Prostate gland (tissue), 2 donors: Measurements from ENCODE around the gene TMEM178B. TPM values are rescaled to one million over a fixed set of nuclear protein-coding genes. Genes with fewer than 3 reads are reported as not detected.

Experiments
- DNase-seq: peaks from one replicate; pipeline ENCODE4 v3.0.0-alpha.2; 2019; ENCODE audit warnings: low spot score
- H3K27ac ChIP-seq, 2 donors: fragments of 200-600 bp; sonication (generic); 2 replicates each; pipeline ENCODE4 v1.5.1; 2017 to 2019
- H3K27me3 ChIP-seq: fragments of 200-600 bp; sonication (generic); replicated peaks from 2 replicates; pipeline ENCODE4 v1.5.1; 2019; ENCODE audit not compliant: insufficient read depth
- H3K36me3 ChIP-seq, 2 donors: fragments of 200-600 bp; sonication (generic); 1 replicate in 1 of 2; 2 replicates in 1 of 2; pipeline versions ENCODE4 v1.5.1 to v1.8.1; 2017 to 2019
- H3K4me1 ChIP-seq: fragments of 200-600 bp; sonication (generic); replicated peaks from 2 replicates; pipeline ENCODE4 v1.5.1; 2019
- H3K4me3 ChIP-seq, 2 donors: fragments of 200-600 bp; sonication (generic); 2 replicates each; pipeline ENCODE4 v1.5.1; 2017 to 2019
- H3K9me3 ChIP-seq: fragments of 200-600 bp; sonication (generic); 2 replicates; pipeline ENCODE4 v1.5.1; 2017
- POLR2A ChIP-seq: fragments of 450-650 bp; IDR thresholded peaks from one replicate; pipeline ENCODE4 v1.6.1; 2016; ENCODE audit warnings: antibody characterized with exemption, mild to moderate bottlenecking
- POLR2AphosphoS5 ChIP-seq: sonication (generic); formaldehyde crosslinking; IDR thresholded peaks from one replicate; pipeline ENCODE4 v1.6.1; 2017; ENCODE audit warnings: antibody characterized with exemption
- WGBS: methylation state at CpG from one replicate; pipeline ENCODE4 v1.1.5; 2018; 5-methylcytosine and 5-hydroxymethylcytosine counted together
- intact Hi-C: fragments of 100-400 bp; cut with DNase I; formaldehyde crosslinking; loops from one replicate; pipeline ENCODE4 v1.14.2; 2022
- total RNA-seq, 2 donors: library from RNA; depleted of rRNA; stranded (reverse); fragments of >200 nt; gene quantifications; one replicate each; pipeline ENCODE4 v1.1.0, GENCODE V29; 2016
- TF ChIP-seq, protein P1 (sequence below), 4 experiments: fragments of 200-600 bp in 2 of 4; fragments of 450-650 bp in 2 of 4; sonication (generic) in 2 of 4; IDR thresholded peaks; 1 replicate in 3 of 4; 2 replicates in 1 of 4; pipeline ENCODE4 v1.5.1; 2016 to 2019; ENCODE audit warnings: antibody characterized with exemption in 4 of 4, mild to moderate bottlenecking in 2 of 4, moderate library complexity in 2 of 4

The TMEM178B gene
- total RNA-seq, 2 donors from 2014 or later: 3.4 to 5.2 TPM

DNA sequence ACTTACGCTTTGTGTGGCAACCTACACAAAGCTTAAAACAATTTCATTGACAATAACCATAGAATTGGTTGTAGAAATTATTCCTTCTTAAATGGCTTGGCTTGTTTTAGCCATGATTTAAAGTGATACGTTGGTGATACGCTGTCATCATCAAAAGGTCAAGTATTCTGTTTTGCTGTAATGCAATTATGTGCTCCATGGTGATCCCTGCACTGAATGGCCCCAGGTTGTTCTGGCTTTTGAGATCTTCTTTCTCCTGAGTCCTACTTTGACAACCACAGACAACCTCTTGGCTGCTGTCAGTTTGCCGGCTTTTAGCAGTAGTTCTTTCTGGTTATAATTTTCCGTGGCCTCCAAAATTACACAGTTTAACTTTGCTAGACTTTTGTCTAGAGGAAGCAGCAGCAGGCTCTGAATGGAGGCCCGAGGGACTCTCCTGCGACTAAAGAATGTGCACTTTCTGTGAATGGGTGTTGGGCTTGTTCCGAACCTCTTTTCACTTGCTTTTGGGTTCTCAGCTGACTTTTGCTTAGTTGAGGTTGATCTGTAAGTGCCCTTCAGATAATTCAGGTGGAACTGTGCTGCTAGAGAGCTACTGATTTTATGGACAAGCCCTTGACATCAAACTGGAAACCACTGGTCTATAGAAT lies 104.7 kb downstream of the TMEM178B start:
- Histone ChIP-seq H3K27ac (no peak overlapping the region), H3K9me3 (no peaks in the 10 kb centered on the region), H3K4me1 (no peaks in the 10 kb centered on the region), H3K36me3 (no peaks in the 10 kb centered on the region), H3K4me3 (no peak overlapping the region), H3K27me3 (no peaks in the 10 kb centered on the region)
- intact Hi-C loops: no loop called here
- TF ChIP-seq, protein P1, sequence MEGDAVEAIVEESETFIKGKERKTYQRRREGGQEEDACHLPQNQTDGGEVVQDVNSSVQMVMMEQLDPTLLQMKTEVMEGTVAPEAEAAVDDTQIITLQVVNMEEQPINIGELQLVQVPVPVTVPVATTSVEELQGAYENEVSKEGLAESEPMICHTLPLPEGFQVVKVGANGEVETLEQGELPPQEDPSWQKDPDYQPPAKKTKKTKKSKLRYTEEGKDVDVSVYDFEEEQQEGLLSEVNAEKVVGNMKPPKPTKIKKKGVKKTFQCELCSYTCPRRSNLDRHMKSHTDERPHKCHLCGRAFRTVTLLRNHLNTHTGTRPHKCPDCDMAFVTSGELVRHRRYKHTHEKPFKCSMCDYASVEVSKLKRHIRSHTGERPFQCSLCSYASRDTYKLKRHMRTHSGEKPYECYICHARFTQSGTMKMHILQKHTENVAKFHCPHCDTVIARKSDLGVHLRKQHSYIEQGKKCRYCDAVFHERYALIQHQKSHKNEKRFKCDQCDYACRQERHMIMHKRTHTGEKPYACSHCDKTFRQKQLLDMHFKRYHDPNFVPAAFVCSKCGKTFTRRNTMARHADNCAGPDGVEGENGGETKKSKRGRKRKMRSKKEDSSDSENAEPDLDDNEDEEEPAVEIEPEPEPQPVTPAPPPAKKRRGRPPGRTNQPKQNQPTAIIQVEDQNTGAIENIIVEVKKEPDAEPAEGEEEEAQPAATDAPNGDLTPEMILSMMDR (IDR thresholded peaks at IDR 0.05): no peak
- TF ChIP-seq POLR2A (no peak), POLR2AphosphoS5 (no peak)
- 90% methylated on average over 8 of the region's 8 CpGs for WGBS
- no peak for DNase-seq

DNA sequence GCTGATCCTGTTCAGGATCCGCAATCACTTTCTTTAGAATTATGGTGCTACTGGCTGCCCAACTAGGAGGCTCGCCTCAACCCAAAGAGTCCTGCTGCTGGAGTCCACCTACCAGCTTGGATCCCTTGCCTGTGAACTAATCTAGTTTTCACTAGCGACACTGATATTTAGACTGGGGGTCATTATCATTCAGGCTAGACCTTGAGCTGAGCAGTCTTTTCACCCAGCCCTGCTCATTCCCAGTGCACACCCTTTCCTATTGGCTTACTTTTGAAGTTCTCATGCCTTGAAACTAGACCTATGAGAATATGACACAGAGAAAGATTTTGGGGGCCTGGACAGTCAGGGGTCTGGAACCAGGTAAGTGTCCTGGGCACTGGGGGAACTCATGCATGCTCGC lies 107.9 kb downstream of the TMEM178B start:
- intact Hi-C loops: no loop called here
- no peak overlapping the region for H3K27ac ChIP-seq

DNA sequence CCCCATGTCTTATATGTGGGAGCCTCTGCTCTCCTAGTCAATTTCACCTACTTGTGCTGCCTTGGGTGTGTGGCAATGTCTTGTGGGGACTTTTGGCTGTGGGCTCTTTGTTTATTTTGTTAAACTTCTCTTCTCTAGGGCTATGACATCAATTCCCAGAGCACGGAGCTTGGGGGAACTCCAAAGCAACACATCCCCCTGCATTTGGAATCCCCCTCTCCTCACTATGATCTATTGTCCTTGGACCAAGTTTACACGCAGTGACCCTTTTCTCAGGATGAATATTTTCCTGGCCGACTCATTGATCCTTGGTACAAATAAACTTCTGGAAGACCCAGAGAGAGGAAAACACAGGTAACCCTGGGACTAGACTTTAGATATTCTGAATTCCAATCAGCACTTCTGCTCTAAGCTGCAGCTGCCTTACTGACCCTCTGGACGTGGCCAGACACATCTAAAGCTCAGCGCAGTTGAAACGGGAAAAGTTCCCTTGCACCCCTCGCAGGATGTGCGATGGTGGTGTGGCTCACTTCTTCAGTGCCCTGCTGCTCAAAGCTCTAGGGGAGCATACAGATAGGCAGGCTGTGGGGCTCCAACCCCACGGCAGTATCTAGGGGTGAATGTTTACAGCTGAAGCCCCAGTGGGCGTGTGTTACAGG lies 110.8 kb downstream of the TMEM178B start:
- no peak for DNase-seq
- WGBS: 74% methylated on average over 10 of the region's 10 CpGs
- H3K27me3 ChIP-seq: no peaks in the 10 kb centered on the region
- no peaks in the 10 kb centered on the region for H3K9me3 ChIP-seq
- TF ChIP-seq POLR2AphosphoS5 (no peak), POLR2A (no peak)
- TF ChIP-seq, protein P1 (IDR thresholded peaks at IDR 0.05): no peak
- no peaks in the 10 kb centered on the region for H3K4me1 ChIP-seq
- no peaks in the 10 kb centered on the region for H3K36me3 ChIP-seq
- intact Hi-C loops: no loop called here
- H3K27ac ChIP-seq: no peak overlapping the region
- no peak overlapping the region for H3K4me3 ChIP-seq

More for the DNA sequence above, 107.9 kb downstream of the TMEM178B start:
- WGBS: 97% methylated on average over 4 of the region's 4 CpGs
- Histone ChIP-seq H3K4me1 (no peaks in the 10 kb centered on the region), H3K27me3 (no peaks in the 10 kb centered on the region), H3K4me3 (no peak overlapping the region), H3K36me3 (no peaks in the 10 kb centered on the region), H3K9me3 (no peaks in the 10 kb centered on the region)
- DNase-seq: no peak
- no peak for TF ChIP-seq POLR2AphosphoS5
- TF ChIP-seq, protein P1 (IDR thresholded peaks at IDR 0.05): no peak
- TF ChIP-seq POLR2A: no peak

DNA sequence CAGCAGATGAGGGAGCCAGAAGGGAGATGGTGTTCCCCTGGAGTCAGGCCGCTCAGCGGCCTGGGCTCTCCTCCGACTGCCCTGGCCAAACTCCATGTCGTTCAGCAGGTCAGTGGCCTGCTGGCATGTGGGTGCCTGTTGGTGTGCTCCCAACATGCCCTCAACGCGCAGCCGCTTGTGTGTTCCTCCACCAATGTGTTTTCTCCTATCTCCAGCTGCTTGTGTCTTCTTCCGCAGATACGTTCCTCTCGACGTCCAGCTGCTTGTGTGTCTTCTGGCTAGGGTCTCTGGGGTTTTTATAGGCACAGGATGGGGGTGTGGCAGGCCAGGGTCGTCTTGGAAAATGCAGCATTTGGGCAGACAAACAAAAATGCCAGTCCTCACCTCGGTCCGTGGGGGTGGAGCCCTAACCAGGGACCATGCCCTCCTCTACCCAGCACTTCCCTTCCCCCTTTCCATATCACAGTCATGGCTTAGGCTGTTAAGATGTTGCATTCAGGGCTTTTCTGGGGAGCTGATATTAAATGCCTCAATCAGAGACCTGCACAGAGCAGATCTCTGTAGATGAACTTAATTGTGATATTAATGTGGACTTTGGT lies 111.6 kb downstream of the TMEM178B start:
- H3K27ac ChIP-seq: no peak overlapping the region
- H3K4me1 ChIP-seq: no peaks in the 10 kb centered on the region
- TF ChIP-seq POLR2A: no peak
- TF ChIP-seq POLR2AphosphoS5: no peak
- TF ChIP-seq, protein P1 (IDR thresholded peaks at IDR 0.05): no peak
- H3K4me3 ChIP-seq: no peak overlapping the region
- no peaks in the 10 kb centered on the region for H3K27me3 ChIP-seq
- H3K36me3 ChIP-seq: no peaks in the 10 kb centered on the region
- no peaks in the 10 kb centered on the region for H3K9me3 ChIP-seq
- WGBS: 81% methylated on average over 14 of the region's 14 CpGs
- intact Hi-C loops: no loop called here
- DNase-seq: no peak
